Measurements from ENCODE around the gene FASTKD1.

Gene FASTKD1

GRCh38 chr2:169495310-169495928, 78.2 kb downstream of the FASTKD1 start:
- DNase-seq = no peak

- DNase-seq = no peak
These were observed 80.3 kb downstream of the FASTKD1 start for GRCh38 chr2:169493360-169493759.

- DNase-seq = no peak
These were observed 82.3 kb downstream of the FASTKD1 start for GRCh38 chr2:169491378-169491777.

- no peak for DNase-seq
These were observed 82.8 kb downstream of the FASTKD1 start for GRCh38 chr2:169490834-169491233.

GRCh38 chr2:169486487-169486886, 87.2 kb downstream of the FASTKD1 start:
- no peak for DNase-seq

GRCh38 chr2:169485650-169486138, 88.0 kb downstream of the FASTKD1 start:
- DNase-seq = no peak

- DNase-seq = no peak
These were observed 93.6 kb downstream of the FASTKD1 start for GRCh38 chr2:169480079-169480465.

Measured in activated naive CD4-positive, alpha-beta T cell (primary cell).